HepG2 (cell line): ENCODE data around the gene SPAG9. TPM values are rescaled to one million over a fixed set of nuclear protein-coding genes. Genes with fewer than 3 reads are reported as not detected.

Source experiments
- ATAC-seq: fragments of 200-7000 bp; cut with Tn5 transposase; 3 replicates; pipeline ENCODE4 v1.9.1; 2020; ENCODE audit warnings: mild to moderate bottlenecking, moderate library complexity
- BruUV-seq: library from RNA; stranded (reverse); fragments of 400-500 nt; replicated peaks from 2 replicates; lab custom pipeline; 2021; lab: Mats Ljungman, UMichigan
- CTCF ChIA-PET: fragments of 300-600 bp; formaldehyde crosslinking; extraction: SDS; loops from one replicate; lab custom pipeline; 2021; ENCODE audit warnings: low total read pairs, inconsistent platforms, low intra/inter-chr PET ratio; lab: Yijun Ruan, JAX
- POLR2A ChIA-PET: fragments of 350-600 bp; sonication (Branson Sonifier 250); formaldehyde crosslinking; loops from one replicate; lab custom pipeline; 2020; ENCODE audit warnings: antibody characterized with exemption, inconsistent platforms; lab: Yijun Ruan, JAX
- DNase-seq: peaks from one replicate; pipeline ENCODE4 v3.0.0-alpha.2; 2015; ENCODE audit warnings: low spot score
- FAIRE-seq: peaks from 3 replicates; lab custom pipeline; 2011; peaks lifted over from hg19 to GRCh38; lab: Jason Lieb, UNC
- H2AFZ ChIP-seq: one replicate; pipeline ENCODE4 v1.6.1; 2011; ENCODE audit warnings: low read length, inconsistent platforms
- H3K27ac ChIP-seq: fragments of 300-600 bp; 3 replicates; pipeline ENCODE4 v1.8.0; 2011; ENCODE audit warnings: mixed run types, mild to moderate bottlenecking, mixed read lengths, low read length, inconsistent platforms; ENCODE audit not compliant: insufficient read depth; ENCODE audit errors: extremely low read length
- H3K27me3 ChIP-seq, 2 experiments: fragments of 200-600 bp in 1 of 2; 2 replicates in 1 of 2; 3 replicates in 1 of 2; pipeline versions ENCODE4 v1.6.0 to v1.8.0; 2011; ENCODE audit warnings: low read length in 2 of 2, mild to moderate bottlenecking in 2 of 2, moderate library complexity in 2 of 2, inconsistent platforms in 1 of 2; ENCODE audit not compliant: insufficient read depth in 2 of 2, control insufficient read depth in 1 of 2
- H3K36me3 ChIP-seq, 2 experiments: fragments of 200-600 bp in 1 of 2; replicated peaks in 1 of 2; 2 replicates in 1 of 2; 3 replicates in 1 of 2; pipeline versions ENCODE4 v1.5.1 to v1.8.0; 2011; ENCODE audit warnings: low read length in 2 of 2, inconsistent platforms in 1 of 2; ENCODE audit not compliant: insufficient read depth in 2 of 2, control insufficient read depth in 1 of 2
- H3K4me1 ChIP-seq: 2 replicates; pipeline ENCODE4 v1.5.1; 2012; ENCODE audit warnings: low read length, inconsistent platforms; ENCODE audit not compliant: insufficient read depth
- H3K4me2 ChIP-seq: 2 replicates; pipeline ENCODE4 v1.6.0; 2011; ENCODE audit warnings: low read depth, low read length, inconsistent platforms
- H3K4me3 ChIP-seq, 3 experiments: fragments of 200-600 bp in 1 of 3; sonication (generic), shearing (Covaris generic) in 1 of 3; replicated peaks in 1 of 3; 2 replicates each; pipeline ENCODE4 v1.5.1; 2011 to 2016; ENCODE audit warnings: low read length in 3 of 3, inconsistent platforms in 2 of 3, low read depth in 2 of 3, mild to moderate bottlenecking in 2 of 3, control low read depth in 1 of 3, mixed read lengths in 1 of 3; ENCODE audit not compliant: insufficient read depth in 1 of 3
- H3K79me2 ChIP-seq: one replicate; pipeline ENCODE4 v1.6.1; 2011; ENCODE audit warnings: low read length, inconsistent platforms; ENCODE audit not compliant: insufficient read depth
- H3K9ac ChIP-seq: 2 replicates; pipeline ENCODE4 v1.6.0; 2011; ENCODE audit warnings: mild to moderate bottlenecking, low read depth, low read length, inconsistent platforms; ENCODE audit not compliant: insufficient read depth
- H3K9me3 ChIP-seq: 2 replicates; pipeline ENCODE4 v1.5.1; 2012; ENCODE audit warnings: mild to moderate bottlenecking, low read length
- H4K20me1 ChIP-seq: 2 replicates; pipeline ENCODE4 v1.6.0; 2011; ENCODE audit warnings: inconsistent platforms, mild to moderate bottlenecking, low read length, moderate library complexity; ENCODE audit not compliant: insufficient read depth
- E2F1 ChIP-seq: sonication (generic); formaldehyde crosslinking; IDR thresholded peaks from 2 replicates; pipeline ENCODE4 v1.5.0; 2020; ENCODE audit warnings: missing genetic modification reagents
- FOXK1 ChIP-seq: sonication (generic); formaldehyde crosslinking; IDR thresholded peaks from 2 replicates; pipeline ENCODE4 v1.4.0; 2020; ENCODE audit warnings: low read depth, missing genetic modification reagents, borderline replicate concordance
- HOXD1 ChIP-seq: sonication (generic); formaldehyde crosslinking; IDR thresholded peaks from 2 replicates; pipeline ENCODE4 v1.5.0; 2020; ENCODE audit warnings: missing genetic modification reagents
- KDM5B ChIP-seq: sonication (generic); formaldehyde crosslinking; IDR thresholded peaks from 2 replicates; pipeline ENCODE4 v1.4.0; 2020; ENCODE audit warnings: missing genetic modification reagents, mild to moderate bottlenecking, borderline replicate concordance
- MIER2 ChIP-seq: IDR thresholded peaks from 2 replicates; pipeline ENCODE4 v1.6.1; 2016; ENCODE audit warnings: missing biosample characterization, missing genetic modification reagents
- NR2F6 ChIP-seq, 2 experiments: IDR thresholded peaks; 2 replicates each; pipeline ENCODE4 v1.6.1; 2016; ENCODE audit warnings: antibody characterized with exemption in 1 of 2, mild to moderate bottlenecking in 1 of 2
- SOX6 ChIP-seq, 2 experiments: fragments of 450-650 bp in 1 of 2; sonication (generic) in 1 of 2; formaldehyde crosslinking in 1 of 2; IDR thresholded peaks; 2 replicates each; pipeline versions ENCODE4 v1.4.0 to v1.6.1; 2017 to 2020; ENCODE audit warnings: antibody characterized with exemption in 1 of 2, mild to moderate bottlenecking in 1 of 2, missing genetic modification reagents in 1 of 2
- TBX3 ChIP-seq: fragments of 450-650 bp; IDR thresholded peaks from 2 replicates; pipeline ENCODE4 v1.6.1; 2017; ENCODE audit warnings: antibody characterized with exemption, mild to moderate bottlenecking, inconsistent platforms, borderline replicate concordance
- THRA ChIP-seq: sonication (generic); formaldehyde crosslinking; IDR thresholded peaks from 2 replicates; pipeline ENCODE4 v1.4.0; 2020; ENCODE audit warnings: missing genetic modification reagents, borderline replicate concordance
- ZNF501 ChIP-seq: sonication (generic); formaldehyde crosslinking; IDR thresholded peaks from 2 replicates; pipeline ENCODE4 v1.5.1; 2020; ENCODE audit warnings: mild to moderate bottlenecking, moderate library complexity, missing genetic modification reagents
- ZNF775 ChIP-seq: sonication (generic); formaldehyde crosslinking; IDR thresholded peaks from 2 replicates; pipeline ENCODE4 v1.4.0; 2020; ENCODE audit warnings: missing genetic modification reagents, mild to moderate bottlenecking, moderate library complexity, borderline replicate concordance
- ZNF788 ChIP-seq: sonication (generic); formaldehyde crosslinking; IDR thresholded peaks from 2 replicates; pipeline ENCODE4 v1.5.0; 2020; ENCODE audit warnings: mild to moderate bottlenecking, missing genetic modification reagents, borderline replicate concordance
- ZNF83 ChIP-seq: sonication (generic); formaldehyde crosslinking; IDR thresholded peaks from 2 replicates; pipeline ENCODE4 v1.4.0; 2020; ENCODE audit warnings: missing genetic modification reagents, mild to moderate bottlenecking, borderline replicate concordance
- ZNF879 ChIP-seq: sonication (generic); formaldehyde crosslinking; IDR thresholded peaks from 2 replicates; pipeline ENCODE4 v1.8.1; 2023; ENCODE audit warnings: missing genetic modification reagents
- WGBS: methylation state at CpG from one replicate; pipeline ENCODE4 v1.1.6; 2017; ENCODE audit warnings: low lambda C conversion rate; 5-methylcytosine and 5-hydroxymethylcytosine counted together
- in situ Hi-C: cut with HindIII; loops from 2 replicates; pipeline ENCODE4 v1.10.0; 2017; ENCODE audit warnings: low pct_unique_long_range_greater_than_20kb; ENCODE audit not compliant: extremely low pct_ligation_motif_present
- intact Hi-C: fragments of 100-400 bp; cut with micrococcal nuclease; formaldehyde crosslinking; loops from one replicate; pipeline ENCODE4 v1.10.0; 2022; ENCODE audit not compliant: unreplicated experiment
- polyA plus RNA-seq, 8 experiments: library from polyadenylated mRNA; depleted of rRNA in 3 of 8; stranded (reverse) in 7 of 8; unstranded in 1 of 8; fragments of >200 nt; fragmentation: Illumina TruSeq in 4 of 8; extraction: Trizol in 4 of 8; gene quantifications; 2 replicates each; pipeline versions ENCODE4 v1.2.1 to v1.2.3, GENCODE V29; 2011 to 2016; ENCODE audit warnings: low read depth in 4 of 8, missing spikeins in 1 of 8, mixed read lengths in 1 of 8; ENCODE audit not compliant: insufficient read depth in 1 of 8
- total RNA-seq, 5 experiments: library from RNA; depleted of rRNA; stranded (reverse); fragments of >200 nt; fragmentation: Illumina TruSeq; extraction: Trizol; gene quantifications; 2 replicates each; pipeline ENCODE4 v1.2.3, GENCODE V29; 2016; ENCODE audit warnings: low read depth in 1 of 5

SPAG9 gene
- total and polyA plus RNA-seq, 2 of the 13 experiments (the other 11 are each of a cell fraction or from before 2014, with no cell fraction given) = 43.2 to 78.6 TPM

GRCh38 chr17:51006601-51007000, 114.1 kb downstream of the SPAG9 start:
- Histone ChIP-seq H4K20me1 (no peaks in the 10 kb centered on the region), H3K9me3 (no peaks in the 10 kb centered on the region), H3K79me2 (no peaks in the 10 kb centered on the region), H3K4me1 (peaks cover 17% of the 10 kb centered on the region), H3K27ac (no peak overlapping the region), H3K4me3 (no peak overlapping the region), H2AFZ (no peak overlapping the region), H3K4me2 (no peak overlapping the region), H3K9ac (no peak overlapping the region), H3K27me3 (no peaks in the 10 kb centered on the region), H3K36me3 (peaks cover 18 to 39% of the 10 kb centered on the region in 2 experiments)
- TF ChIP-seq TBX3 (no peak), THRA (CRISPR knock-in tag) (no peak), ZNF788 (CRISPR knock-in tag) (no peak), ZNF879 (CRISPR knock-in tag) (no peak), ZNF83 (CRISPR knock-in tag) (no peak), E2F1 (CRISPR knock-in tag) (no peak), FOXK1 (CRISPR knock-in tag) (no peak), ZNF775 (CRISPR knock-in tag) (no peak), HOXD1 (no peak), KDM5B (CRISPR knock-in tag) (no peak), SOX6 (IDR thresholded peaks at IDR 0.05) (no peak), SOX6 (CRISPR knock-in tag; IDR thresholded peaks at IDR 0.05) (no peak), NR2F6 (IDR thresholded peaks at IDR 0.05) (no peak), NR2F6 (CRISPR knock-in tag; IDR thresholded peaks at IDR 0.05) (no peak), ZNF501 (CRISPR knock-in tag) (no peak), MIER2 (CRISPR knock-in tag) (no peak)
- ATAC-seq (no peak), FAIRE-seq (no peak), DNase-seq (no peak)
- CTCF ChIA-PET = no interaction called here
- intact Hi-C loops (loop anchor here (5.0 kb wide), 1 partner anchor 1509 kb away; the partner anchor contains the start of gene NGFR), in situ Hi-C loops (loop anchor here (10.0 kb wide), 1 partner anchor 48 kb away; no protein-coding TSS in a partner anchor)
- no TSS peak for BruUV-seq
- 93% methylated on average over 1 of the region's 1 CpG for WGBS
- POLR2A ChIA-PET = no interaction called here
